Hematopoietic multipotent progenitor cell (in vitro differentiated cells): ENCODE measurements around the gene RMP24.
"Not testable (repeated sequence)": the region's sequence is repeated elsewhere in the genome, so short reads cannot be mapped to it uniquely, and the experiment has no call there.

ENCODE experiments used
- DNase-seq, 3 donors: peaks; one replicate each; pipeline ENCODE4 v3.0.0-alpha.2; 2011 to 2015; ENCODE audit warnings: low read depth in 2 of 3, low spot score in 2 of 3

RMP24 gene

DNA sequence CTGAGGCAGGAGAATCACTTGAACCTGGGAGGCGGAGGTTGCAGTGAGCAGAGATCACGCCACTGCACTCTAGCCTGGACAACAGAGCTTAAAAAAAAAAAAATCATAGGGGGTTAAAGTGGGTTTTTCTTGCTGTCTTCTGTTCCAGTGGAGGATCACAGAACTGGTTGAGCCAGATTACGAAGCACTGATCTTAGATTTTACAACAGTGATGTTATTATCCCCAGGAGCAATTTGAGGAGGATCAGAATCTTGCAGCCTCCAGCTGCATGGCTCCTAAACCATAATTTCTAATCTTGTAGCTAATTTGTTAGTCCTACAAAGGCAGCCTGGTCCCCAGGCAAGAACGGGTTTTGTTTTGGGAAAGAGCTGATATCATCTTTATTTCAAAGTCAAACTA lies 4.6 kb upstream of the RMP24 start:
- not testable (repeated sequence) for DNase-seq

DNA sequence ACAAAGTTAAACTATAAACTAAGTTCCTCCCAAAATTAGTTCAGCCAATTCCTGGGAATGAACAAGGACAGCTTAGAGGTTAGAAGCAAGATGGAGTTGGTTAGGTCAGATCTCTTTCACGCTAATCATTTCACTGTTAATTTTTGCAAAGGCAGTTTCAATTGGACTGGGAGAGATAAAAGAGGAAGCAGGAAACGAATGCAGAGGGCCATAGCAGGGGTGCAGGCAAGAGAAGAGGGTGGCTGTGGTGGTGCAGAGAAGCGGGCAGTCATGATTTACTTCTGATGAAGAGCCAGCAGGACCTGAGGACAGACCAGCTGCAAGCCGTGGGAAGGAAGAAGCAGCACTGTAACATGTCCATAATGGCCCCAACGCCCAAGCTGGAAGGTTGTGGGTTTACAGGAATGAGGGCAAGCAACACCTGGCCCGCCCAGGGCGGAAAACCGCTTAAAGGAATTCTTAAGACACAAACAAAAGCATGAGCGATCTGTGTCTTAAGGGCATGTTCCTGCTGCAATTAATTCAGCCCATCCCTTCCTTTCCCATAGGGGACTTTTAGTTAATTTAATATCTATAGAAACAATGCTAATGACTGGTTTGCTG lies 4.1 kb upstream of the RMP24 start:
- no peak for DNase-seq

DNA sequence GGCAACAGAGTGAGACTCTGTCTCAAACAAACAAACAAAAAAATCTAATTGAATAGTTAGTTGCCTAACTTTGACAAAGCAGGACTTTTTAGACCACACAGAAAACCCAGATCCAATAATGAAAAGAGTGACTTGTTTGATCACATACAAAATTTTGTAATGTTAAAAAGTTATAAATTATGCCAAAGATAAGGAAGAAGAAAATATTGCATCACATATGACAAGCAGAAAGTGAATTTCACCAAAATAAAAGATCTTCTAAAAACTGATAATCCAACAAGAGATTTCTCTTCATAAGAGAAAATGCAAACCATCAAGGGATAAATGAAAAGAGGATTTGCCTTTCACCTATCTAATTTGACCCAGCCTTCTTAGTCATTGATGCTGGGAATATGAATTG lies 2.8 kb upstream of the RMP24 start:
- DNase-seq: no peak

DNA sequence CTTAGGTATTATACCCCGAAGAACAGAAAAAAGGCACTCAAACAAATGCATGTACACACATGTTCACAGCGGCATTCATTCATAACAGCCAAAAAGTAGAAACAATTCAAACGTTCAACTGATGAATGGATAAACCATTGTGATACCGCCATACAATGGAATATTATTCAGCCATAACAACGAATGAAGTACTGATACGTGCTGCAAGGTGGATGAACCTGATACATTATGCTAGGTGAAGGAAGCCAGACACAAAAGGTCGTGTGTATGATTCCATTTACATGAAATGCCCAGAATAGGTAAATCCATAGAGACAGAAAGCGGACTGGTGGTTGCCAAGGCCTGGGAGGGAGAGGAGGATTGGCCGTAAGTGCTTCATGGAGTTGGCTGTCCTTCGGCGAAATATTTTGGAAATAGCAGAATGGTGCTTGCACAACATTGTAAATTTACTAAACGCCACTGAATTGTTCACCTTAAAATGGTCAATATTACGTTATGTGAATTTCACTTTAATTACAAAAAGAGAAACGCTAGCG lies 750 bp upstream of the RMP24 start:
- DNase-seq: no peak

DNA sequence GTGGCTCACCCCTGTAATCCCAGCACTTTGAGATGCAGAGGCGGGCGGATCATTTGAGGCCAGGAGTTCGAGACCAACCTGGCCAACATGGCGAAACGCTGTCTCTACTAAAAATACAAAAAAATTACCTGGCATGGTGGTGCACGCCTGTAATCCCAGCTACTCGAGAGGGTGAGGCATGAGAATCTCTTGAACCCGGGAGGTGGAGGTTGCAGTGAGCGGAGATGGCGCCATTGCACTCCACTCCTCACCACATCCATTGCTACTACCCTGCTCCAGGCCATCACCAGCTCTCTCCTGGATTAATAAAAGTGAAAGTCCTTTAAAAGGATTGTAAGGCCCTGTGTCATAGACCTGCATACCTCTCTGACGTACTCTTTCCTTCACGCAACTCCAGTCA lies 1.2 kb downstream of the RMP24 start:
- DNase-seq: no peak

DNA sequence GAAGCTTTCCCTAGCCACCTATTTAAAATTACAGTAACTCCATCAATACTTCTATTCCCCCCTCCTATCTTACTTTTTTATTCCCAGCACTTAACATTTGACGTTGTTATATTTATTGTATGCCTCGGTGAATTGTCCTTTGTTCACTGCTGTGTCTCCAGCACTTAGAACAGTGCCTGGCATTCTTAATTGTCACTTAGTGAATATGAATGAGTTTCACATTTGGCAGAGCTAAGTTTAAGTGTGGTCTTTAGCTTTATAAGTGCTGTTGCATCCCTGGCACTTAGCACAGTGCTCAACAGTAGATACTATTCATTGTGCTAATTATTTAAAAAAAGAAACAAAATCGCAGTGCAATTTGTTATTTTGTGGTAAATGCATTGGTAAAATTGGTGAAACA lies 1.7 kb downstream of the RMP24 start:
- no peak for DNase-seq

DNA sequence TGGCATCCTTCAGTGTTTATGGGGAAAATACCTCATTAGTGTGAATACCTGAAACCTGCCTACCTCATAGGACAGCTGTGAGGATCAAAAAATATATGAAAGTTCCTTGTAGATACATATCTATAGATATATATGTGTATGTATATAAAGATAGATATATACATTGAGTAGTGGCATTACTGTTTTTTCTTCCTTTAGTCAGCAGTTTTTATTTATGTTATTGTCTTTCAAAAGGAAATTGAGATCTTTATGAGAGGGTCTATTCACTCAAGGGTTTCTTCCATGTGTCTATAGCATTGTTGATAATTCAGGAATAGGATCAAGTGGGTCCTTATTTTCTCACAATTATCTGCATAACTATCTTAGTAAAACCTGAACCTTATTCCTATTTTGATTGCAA lies 6.6 kb downstream of the RMP24 start:
- no peak for DNase-seq

DNA sequence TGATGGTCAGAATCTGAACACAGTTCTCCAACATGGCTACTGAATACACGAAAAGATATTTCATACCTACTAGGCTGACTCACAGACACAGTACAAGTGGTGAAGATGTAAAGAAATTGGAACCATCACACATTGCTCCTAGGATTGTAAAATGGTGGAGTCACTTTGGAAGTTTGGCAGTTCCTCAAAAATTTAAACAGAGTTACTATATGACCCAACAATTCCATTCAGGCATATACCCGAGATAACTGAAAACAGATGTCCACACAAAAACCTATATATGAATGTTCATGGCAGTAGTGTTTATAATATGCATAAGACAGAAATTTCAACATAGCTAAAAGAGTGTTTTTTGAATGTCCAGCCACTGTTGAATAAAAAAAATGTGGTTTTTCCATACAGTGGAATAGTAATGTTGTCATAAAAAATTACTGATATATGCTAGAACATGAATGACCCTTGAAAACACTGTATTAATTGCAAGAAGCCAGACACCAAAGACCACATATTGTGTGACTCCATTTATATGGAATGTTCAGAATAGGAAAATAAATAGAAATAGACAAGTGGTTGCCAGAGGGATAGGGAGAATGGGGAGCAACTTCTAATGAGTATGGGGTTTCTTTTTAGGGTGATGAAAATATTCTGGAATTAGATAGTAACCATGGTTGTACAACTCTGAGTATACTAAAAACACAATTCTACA lies 10.1 kb downstream of the RMP24 start:
- DNase-seq: no peak

DNA sequence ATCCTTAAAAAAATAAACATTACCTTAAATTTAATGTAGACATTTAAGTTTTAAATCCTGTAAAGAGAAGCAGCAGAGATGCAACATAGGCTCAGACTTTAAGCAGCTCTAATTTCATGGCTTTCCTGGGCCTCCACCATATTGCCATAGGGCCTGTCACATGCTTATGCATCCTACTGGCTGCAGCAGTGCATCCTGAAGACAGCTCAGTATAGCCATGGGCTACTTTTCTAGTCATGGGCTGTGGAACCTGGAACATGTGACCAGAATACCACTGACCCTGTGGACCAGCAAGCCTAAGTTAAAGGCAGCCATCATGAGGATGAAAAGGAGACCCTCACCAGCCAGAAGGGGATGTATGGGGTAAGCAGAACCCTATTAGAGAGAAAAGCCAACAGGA lies 10.7 kb downstream of the RMP24 start:
- no peak for DNase-seq

DNA sequence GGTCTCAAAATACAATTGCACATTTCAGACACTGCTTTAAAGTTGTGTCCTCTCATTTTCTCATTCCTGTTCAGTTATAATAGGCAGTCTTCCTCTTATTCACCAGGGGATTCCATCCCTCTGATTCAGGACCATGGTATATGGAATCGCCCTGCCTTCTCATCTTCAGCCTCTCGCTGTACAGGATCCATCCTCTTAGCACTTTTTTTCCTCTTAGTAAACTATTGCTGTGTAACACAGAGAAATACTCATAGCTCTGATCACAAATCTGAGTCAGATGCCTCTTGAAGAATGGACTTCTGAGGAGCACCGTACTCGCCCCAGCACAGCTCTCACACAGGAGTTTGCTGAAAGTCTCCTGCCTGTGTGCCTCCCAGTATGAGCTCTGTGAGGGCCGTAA lies 11.3 kb downstream of the RMP24 start:
- no peak for DNase-seq

DNA sequence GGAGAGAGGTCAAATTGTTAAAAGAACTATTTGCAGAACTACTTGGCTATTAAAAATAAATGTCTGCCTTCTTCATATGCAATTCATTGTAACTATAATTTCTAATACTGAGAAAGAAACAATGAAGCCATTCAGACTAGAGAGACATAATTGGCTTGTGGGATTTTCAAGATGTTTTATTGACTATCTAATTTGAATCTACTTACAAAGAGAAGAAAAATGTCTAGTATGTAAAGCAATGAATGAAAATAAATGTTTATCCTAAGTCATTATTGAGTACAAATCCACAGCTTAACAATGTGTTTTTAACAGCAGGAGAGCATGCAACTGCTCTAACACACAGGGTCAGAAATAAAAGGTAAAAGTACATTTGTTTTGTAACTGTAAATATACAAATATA lies 19.2 kb downstream of the RMP24 start:
- no peak for DNase-seq

DNA sequence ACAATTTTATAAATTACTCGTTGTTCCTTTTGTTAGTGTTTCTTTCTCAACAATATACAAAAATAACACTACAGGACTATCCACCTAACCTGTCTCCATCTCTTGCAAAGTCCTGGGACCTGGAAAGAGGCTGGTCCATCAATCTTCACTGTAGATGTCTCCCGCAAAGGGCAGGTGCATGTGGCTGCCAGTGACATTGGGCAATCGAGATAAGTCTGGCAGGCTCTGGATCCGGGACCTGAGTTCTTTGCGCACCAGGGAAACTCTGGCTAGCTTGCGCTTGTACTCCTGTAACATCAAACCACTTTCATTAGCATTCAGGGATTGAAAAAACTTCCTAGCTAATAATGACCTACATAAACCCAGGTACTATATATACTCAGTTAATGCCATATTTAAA lies 20.5 kb downstream of the RMP24 start:
- DNase-seq: no peak

DNA sequence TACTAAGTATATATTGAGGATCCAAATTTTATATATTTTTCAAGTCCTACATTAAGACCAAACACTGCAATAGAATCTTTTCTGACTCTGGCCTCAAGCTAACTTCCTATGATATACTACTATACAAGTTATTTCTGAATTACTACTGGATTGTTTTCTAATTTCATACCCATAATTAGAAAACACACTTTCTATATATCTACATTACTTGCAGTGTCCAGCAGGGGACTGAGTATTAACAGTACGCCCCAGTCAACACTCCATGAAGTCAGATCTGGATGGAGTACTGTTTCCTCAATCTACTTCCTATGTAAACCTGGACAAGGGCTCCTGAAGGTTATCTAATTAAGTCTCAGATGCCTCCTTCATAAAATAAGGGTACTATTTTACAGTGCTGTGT lies 26.5 kb downstream of the RMP24 start:
- peak in 1 of 3 donors; percentile 10 for DNase-seq

DNA sequence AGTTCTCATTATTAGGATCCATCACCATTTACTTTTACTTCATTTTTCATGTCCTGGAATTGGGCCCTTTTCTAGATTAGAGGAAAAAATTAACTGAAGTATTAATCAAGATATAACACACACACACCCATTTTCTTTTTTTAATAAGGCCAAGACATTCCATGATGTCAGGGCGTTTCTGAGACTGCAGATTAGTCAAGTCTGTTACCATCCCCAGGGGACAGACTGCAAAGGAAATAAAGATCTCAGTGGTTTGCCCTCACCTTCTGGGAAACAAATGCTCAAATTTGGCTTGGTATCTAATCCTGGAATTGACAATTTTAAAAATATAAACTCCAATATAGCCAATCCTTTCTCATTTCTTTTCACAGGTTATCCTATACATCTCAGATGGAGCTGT lies 27.4 kb downstream of the RMP24 start:
- DNase-seq: no peak

DNA sequence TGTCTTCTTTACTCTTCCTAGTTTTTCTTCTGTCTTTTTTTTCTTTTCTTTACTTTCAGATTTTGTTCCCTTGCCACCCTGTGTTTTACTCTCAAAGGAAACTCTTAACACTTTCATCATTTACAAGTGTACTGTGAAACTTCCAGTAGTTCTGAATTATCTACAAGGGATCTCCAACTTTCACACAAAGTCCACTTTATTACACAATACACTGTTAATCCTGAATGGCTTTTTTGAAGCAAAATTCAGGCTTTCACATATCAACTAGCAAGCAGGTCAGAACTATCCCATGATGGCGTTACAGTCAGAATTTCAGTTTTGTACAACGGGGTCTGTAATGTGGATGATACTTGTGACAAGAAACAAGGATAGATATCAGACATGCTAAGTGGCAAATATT lies 34.5 kb downstream of the RMP24 start:
- DNase-seq: no peak

DNA sequence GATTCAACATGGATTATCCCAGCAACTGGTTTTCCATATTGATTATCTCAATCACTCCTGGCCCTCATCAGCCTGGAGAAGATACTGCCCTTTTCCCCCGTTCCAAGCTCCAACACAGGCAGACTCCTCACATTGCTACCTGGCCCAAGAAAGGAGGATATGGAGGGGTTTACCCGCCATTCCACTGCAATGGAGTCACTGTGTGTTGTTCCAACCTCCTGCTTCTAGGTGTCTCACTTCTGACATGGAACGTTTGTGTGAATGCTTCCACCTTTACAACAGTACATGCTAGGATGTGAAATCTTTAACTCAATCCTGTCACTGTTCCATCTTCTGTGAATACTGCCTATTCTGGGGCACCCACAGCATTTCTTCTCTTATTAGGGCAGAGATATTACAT lies 36.7 kb downstream of the RMP24 start:
- no peak for DNase-seq

DNA sequence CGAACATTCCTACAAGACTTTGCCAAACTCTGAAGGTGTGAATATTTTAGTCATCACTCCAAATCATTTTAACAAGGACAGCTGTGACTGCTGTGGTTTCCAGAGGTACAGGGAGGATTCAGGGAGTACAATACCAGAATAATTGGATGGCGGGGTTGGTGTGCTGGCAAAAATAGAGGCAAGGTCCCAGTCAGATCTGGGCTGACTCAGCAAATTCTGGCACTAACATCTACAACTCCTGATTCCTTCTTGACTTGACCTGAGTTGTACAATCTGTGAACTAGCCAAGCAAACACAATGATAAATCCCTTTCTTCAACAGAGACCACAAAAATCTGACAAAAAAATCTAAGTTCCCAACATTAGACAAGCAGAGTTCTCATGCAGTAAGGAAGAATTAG lies 40.4 kb downstream of the RMP24 start:
- DNase-seq: no peak

DNA sequence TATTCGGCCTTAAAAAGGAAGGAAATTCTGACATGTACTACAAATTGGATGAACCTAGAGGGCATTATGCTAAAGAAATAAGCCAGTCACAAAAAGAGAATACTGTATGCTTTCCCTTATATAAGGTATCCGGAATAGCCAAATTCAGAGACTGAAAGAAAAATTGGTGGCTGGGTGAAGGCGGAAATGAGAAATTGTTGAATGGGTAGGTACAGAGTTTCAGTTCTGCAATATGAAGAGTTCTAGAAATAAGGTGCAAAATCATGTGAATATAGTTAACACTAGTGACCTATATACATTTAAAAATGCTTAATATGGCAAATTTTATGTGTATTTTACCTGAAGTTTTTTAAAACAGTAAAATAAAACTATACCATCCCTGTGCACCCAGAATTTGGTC lies 43.1 kb downstream of the RMP24 start:
- no peak for DNase-seq

DNA sequence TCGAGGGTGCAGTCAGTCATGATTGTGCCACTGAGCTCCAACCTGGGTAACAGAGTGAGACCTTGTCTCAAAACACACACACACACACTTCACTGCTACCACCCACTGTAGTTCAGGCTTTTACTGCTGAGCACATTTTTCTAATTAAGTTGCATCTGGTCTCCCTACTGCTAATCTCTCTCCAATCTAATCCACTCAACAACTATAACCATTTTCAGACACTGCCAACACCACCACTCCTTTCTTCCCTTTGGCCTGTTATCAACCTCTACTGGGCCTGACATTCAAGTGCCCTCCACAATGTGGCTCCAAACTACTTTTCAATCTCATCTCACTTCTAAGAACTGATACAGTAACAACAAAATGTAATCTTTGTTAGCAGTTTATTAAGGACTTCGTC lies 44.8 kb downstream of the RMP24 start:
- no peak for DNase-seq

DNA sequence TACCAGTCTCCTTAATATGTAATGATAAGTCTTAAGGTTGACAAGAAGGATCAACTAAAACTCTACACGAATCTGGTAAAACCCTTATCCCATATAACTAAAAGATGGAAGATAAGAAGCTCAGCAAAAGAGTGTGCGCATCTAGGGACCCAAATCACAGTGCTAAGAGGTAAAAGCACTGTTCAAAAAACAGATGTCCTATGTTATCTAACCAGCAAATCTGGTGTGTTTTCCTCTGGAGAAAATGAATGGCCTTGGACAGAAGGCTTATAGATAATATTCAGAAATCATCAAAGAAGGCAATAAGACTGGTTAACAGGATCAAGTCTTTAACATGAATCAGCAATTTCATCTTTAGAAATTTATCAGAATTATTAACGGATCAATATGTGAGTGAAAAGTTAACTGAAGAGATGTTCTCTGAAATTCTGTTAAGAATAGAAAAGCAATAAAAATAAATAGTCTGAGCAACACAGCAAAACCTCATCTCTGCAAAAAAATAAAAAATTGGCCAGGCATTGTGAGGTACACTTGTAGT lies 47.8 kb downstream of the RMP24 start:
- no peak for DNase-seq

DNA sequence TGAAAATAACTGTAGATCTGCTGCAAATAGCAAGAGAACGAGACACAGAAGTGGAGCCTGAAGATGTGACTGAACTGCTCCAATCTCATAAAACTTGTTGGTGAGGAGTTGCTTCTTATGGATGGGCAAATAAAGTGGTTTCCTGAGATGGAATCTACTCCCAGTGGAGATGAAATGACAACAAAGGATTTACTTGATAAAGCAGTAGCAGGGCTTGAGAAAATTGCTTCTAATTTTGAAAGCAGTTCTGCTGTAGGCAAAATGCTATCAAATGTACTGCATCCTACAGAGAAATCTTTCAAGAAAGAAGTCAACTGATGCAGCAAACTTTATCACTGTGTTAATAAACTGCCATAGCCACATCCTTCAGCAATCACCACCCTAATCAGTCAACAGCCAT lies 50.9 kb downstream of the RMP24 start:
- no peak for DNase-seq

DNA sequence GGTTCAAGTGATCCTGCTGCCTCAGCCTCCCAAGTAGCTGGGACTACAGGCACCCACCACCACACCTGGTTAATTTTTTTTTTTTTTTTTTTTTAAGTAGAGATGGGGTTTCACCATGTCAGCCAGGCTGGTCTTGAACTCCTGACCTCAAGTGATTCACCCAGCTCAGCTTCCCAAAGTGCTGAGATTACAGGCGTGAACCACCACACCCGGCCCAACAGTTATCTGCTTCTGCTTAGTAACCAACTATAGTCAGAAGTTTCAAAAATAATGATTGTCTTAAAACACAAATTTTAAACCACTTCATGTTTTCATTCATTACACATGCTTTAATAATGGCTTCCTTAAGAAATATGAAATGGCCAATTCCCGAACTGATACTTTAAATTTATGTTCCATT lies 51.8 kb downstream of the RMP24 start:
- DNase-seq: not testable (repeated sequence)
